ENCODE data around the gene PCGF3.

Gene PCGF3

GRCh38 chr4:788006-788635 is 82.5 kb downstream of the PCGF3 start:
- TF ChIP-seq GATA1 (IDR thresholded peaks at IDR 0.05; ENCODE audit: low read depth, low read length) (no peak), POLR2A (IDR thresholded peaks at IDR 0.05; ENCODE audit: low read length) (no peak)
- DNase-seq: no peak

GRCh38 chr4:788636-789297 is 83.1 kb downstream of the PCGF3 start:
- DNase-seq: no peak
- TF ChIP-seq GATA1 (IDR thresholded peaks at IDR 0.05; ENCODE audit: low read depth, low read length) (no peak), POLR2A (IDR thresholded peaks at IDR 0.05; ENCODE audit: low read length) (no peak)

- TF ChIP-seq POLR2A (IDR thresholded peaks at IDR 0.05; ENCODE audit: low read length) (no peak), GATA1 (IDR thresholded peaks at IDR 0.05; ENCODE audit: low read depth, low read length) (no peak)
- no peak for DNase-seq
Measured at GRCh38 chr4:789571-790465, 84.2 kb downstream of the PCGF3 start.

- TF ChIP-seq GATA1 (IDR thresholded peaks at IDR 0.05; ENCODE audit: low read depth, low read length) (no peak), POLR2A (IDR thresholded peaks at IDR 0.05; ENCODE audit: low read length) (no peak)
- no peak for DNase-seq
Measured at GRCh38 chr4:790466-790820, 84.8 kb downstream of the PCGF3 start.

- no peak for TF ChIP-seq POLR2A (IDR thresholded peaks at IDR 0.05; ENCODE audit: low read length)
- no peak for DNase-seq
Measured at GRCh38 chr4:791252-791897, 85.7 kb downstream of the PCGF3 start.

- TF ChIP-seq POLR2A (IDR thresholded peaks at IDR 0.05; ENCODE audit: low read length): no peak
- no peak for TF ChIP-seq GATA1 (IDR thresholded peaks at IDR 0.05; ENCODE audit: low read depth, low read length)
- peak; percentile 22 to 29 for DNase-seq
Measured at GRCh38 chr4:791898-792625, 86.4 kb downstream of the PCGF3 start.

GRCh38 chr4:792626-793092 is 87.0 kb downstream of the PCGF3 start:
- DNase-seq: no peak
- no peak for TF ChIP-seq GATA1 (IDR thresholded peaks at IDR 0.05; ENCODE audit: low read depth, low read length)
- no peak for TF ChIP-seq POLR2A (IDR thresholded peaks at IDR 0.05; ENCODE audit: low read length)

- DNase-seq: no peak
- TF ChIP-seq POLR2A (IDR thresholded peaks at IDR 0.05; ENCODE audit: low read length) (no peak), GATA1 (IDR thresholded peaks at IDR 0.05; ENCODE audit: low read depth, low read length) (no peak)
Measured at GRCh38 chr4:793093-793861, 87.6 kb downstream of the PCGF3 start.

GRCh38 chr4:793941-794621 is 88.4 kb downstream of the PCGF3 start:
- TF ChIP-seq POLR2A (IDR thresholded peaks at IDR 0.05; ENCODE audit: low read length): no peak
- DNase-seq: no peak

- TF ChIP-seq GATA1 (IDR thresholded peaks at IDR 0.05; ENCODE audit: low read depth, low read length): no peak
- DNase-seq: no peak
Measured at GRCh38 chr4:794900-795725, 89.5 kb downstream of the PCGF3 start.

GRCh38 chr4:795726-796119 is 90.1 kb downstream of the PCGF3 start:
- no peak for TF ChIP-seq GATA1 (IDR thresholded peaks at IDR 0.05; ENCODE audit: low read depth, low read length)
- no peak for TF ChIP-seq POLR2A (IDR thresholded peaks at IDR 0.05; ENCODE audit: low read length)
- DNase-seq: no peak

- DNase-seq: no peak
- TF ChIP-seq GATA1 (IDR thresholded peaks at IDR 0.05; ENCODE audit: low read depth, low read length) (no peak), POLR2A (IDR thresholded peaks at IDR 0.05; ENCODE audit: low read length) (no peak)
Measured at GRCh38 chr4:796206-796605, 90.6 kb downstream of the PCGF3 start.

All from erythroblast (primary cell).